Measurements from ENCODE around the gene PTGDR2. TPM values are rescaled to one million over a fixed set of nuclear protein-coding genes. Genes with fewer than 3 reads are reported as not detected.

PTGDR2 gene
- total RNA-seq, 1 donor from 2014 or later: 0.25 TPM

- intact Hi-C loops (cut with DNase I): no loop called here
- DNase-seq (ENCODE audit: extremely low spot score in 2 of 2): no peak
- Histone ChIP-seq H3K27ac (no peak overlapping the region), H3K9me3 (no peaks in the 10 kb centered on the region), H3K27me3 (no peaks in the 10 kb centered on the region), H3K36me3 (peaks cover 0 to 15% of the 10 kb centered on the region in 2 donors), H3K4me1 (no peaks in the 10 kb centered on the region), H3K4me3 (no peak overlapping the region)
- TF ChIP-seq POLR2A (IDR thresholded peaks at IDR 0.05) (no peak), CTCF (IDR thresholded peaks at IDR 0.05) (no peak), POLR2AphosphoS5 (IDR thresholded peaks at IDR 0.05; ENCODE audit: insufficient read depth in 1 of 2, low read depth in 1 of 2) (no peak)
These were observed 24.3 kb upstream of the PTGDR2 start for GRCh38 chr11:60879971-60880588.

- intact Hi-C loops (cut with DNase I): no loop called here
- TF ChIP-seq CTCF (IDR thresholded peaks at IDR 0.05): no peak
- no peak for TF ChIP-seq POLR2A (IDR thresholded peaks at IDR 0.05)
- TF ChIP-seq POLR2AphosphoS5 (IDR thresholded peaks at IDR 0.05; ENCODE audit: insufficient read depth in 1 of 2, low read depth in 1 of 2): no peak
- Histone ChIP-seq H3K27ac (no peak overlapping the region), H3K9me3 (no peaks in the 10 kb centered on the region), H3K36me3 (peaks cover 0 to 15% of the 10 kb centered on the region in 2 donors), H3K27me3 (no peaks in the 10 kb centered on the region), H3K4me1 (no peaks in the 10 kb centered on the region), H3K4me3 (no peak overlapping the region)
- DNase-seq (ENCODE audit: extremely low spot score in 2 of 2): no peak
These were observed 23.4 kb upstream of the PTGDR2 start for GRCh38 chr11:60879104-60879503.

- no peaks in the 10 kb centered on the region for H3K9me3 ChIP-seq
- no peak for DNase-seq (ENCODE audit: extremely low spot score in 2 of 2)
- H3K27me3 ChIP-seq: no peaks in the 10 kb centered on the region
- H3K4me3 ChIP-seq: no peak overlapping the region
- H3K36me3 ChIP-seq: peaks cover 0 to 15% of the 10 kb centered on the region in 2 donors
- peak overlapping the region; percentile 69 for H3K27ac ChIP-seq
- no peaks in the 10 kb centered on the region for H3K4me1 ChIP-seq
- intact Hi-C loops (cut with DNase I): no loop called here
- TF ChIP-seq POLR2AphosphoS5 (IDR thresholded peaks at IDR 0.05; ENCODE audit: insufficient read depth in 1 of 2, low read depth in 1 of 2) (peak in 1 of 2 donors; percentile 11), CTCF (IDR thresholded peaks at IDR 0.05) (no peak)
These were observed 22.7 kb upstream of the PTGDR2 start for GRCh38 chr11:60878245-60879101.

- no peak for DNase-seq (ENCODE audit: extremely low spot score in 2 of 2)
- Histone ChIP-seq H3K9me3 (no peaks in the 10 kb centered on the region), H3K4me3 (no peak overlapping the region), H3K27ac (no peak overlapping the region), H3K4me1 (peaks cover 22% of the 10 kb centered on the region), H3K27me3 (no peaks in the 10 kb centered on the region), H3K36me3 (peaks cover 0 to 15% of the 10 kb centered on the region in 2 donors)
- intact Hi-C loops (cut with DNase I): no loop called here
- TF ChIP-seq POLR2A (IDR thresholded peaks at IDR 0.05) (no peak), POLR2AphosphoS5 (IDR thresholded peaks at IDR 0.05; ENCODE audit: insufficient read depth in 1 of 2, low read depth in 1 of 2) (no peak), CTCF (IDR thresholded peaks at IDR 0.05) (no peak)
These were observed 20.4 kb upstream of the PTGDR2 start for GRCh38 chr11:60876168-60876485.

Data from vagina (tissue), 2 donors.